ENCODE measurements around the gene ALDH1A1.
"Not testable (repeated sequence)": the region's sequence is repeated elsewhere in the genome, so short reads cannot be mapped to it uniquely, and the experiment has no call there.

The ALDH1A1 gene

DNA sequence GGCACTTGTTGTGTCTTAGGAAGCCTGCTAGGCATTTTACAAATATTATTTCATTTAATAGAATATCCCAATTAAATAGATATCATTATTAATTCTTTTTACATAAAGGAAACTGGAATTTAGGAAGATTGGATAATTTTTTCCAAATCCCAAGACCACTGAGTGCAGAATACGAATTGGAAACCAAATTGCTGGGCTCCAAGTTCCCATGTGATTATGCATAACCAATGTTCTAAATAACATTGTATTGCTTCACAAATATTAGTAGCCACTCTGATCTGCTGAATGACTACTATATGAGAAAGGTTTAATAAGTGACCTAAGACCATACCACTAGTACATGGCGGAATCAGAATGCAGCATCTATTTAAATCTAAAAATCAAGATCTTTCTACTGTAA is 57.7 kb downstream of the ALDH1A1 start:
- no peak for DNase-seq (ENCODE audit: low read depth)

- no peak for DNase-seq (ENCODE audit: low read depth)
These were observed 58.5 kb downstream of the ALDH1A1 start for GRCh38 chr9:72894342-72894741.

- no peak for DNase-seq (ENCODE audit: low read depth)
These were observed 59.4 kb downstream of the ALDH1A1 start for GRCh38 chr9:72893437-72893836.

GRCh38 chr9:72891043-72891442 is 61.8 kb downstream of the ALDH1A1 start:
- no peak for DNase-seq (ENCODE audit: low read depth)

GRCh38 chr9:72888943-72889342 is 63.9 kb downstream of the ALDH1A1 start:
- DNase-seq (ENCODE audit: low read depth) = no peak

GRCh38 chr9:72888067-72888466 is 64.8 kb downstream of the ALDH1A1 start:
- no peak for DNase-seq (ENCODE audit: low read depth)

DNA sequence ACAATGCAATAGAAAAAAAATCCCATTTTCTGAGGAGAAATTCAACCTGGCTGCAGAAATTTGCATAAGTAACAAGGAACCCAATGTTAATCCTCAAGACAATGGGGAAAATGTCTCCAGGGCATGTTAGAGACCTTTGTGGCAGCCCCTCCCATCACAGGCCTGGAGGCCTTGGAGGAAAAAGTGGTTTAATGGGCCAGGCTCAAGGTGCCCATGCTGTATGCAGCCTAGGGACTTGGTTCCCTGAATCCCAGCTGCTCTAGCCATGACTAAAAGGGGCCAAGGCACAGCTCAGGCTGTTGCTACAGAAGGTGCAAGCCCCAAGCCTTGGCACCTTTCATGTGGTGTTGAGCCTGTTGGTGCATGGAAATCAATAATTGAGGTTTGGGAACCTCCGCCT is 66.5 kb downstream of the ALDH1A1 start:
- no peak for DNase-seq (ENCODE audit: low read depth)

- DNase-seq (ENCODE audit: low read depth) = no peak
These were observed 68.3 kb downstream of the ALDH1A1 start for GRCh38 chr9:72884508-72884907.

DNA sequence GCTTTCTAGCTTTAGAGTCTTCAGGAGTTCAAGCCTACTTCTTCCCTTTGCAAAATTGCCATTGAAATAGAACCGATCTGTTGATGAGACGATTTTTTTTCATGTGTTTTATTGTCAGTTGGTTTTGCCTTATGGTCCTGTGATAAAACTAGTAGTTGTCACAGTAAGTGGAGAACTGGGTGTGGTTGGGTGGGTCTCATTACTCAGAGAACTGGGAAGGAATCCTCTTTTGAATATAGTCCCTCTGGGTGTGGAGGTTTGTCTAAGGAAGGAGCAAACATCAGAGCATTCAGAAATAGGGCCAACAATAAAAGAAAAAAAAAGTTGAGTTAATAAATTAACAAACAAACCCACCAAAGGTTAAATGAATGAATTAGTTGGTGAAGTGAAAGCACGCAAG is 69.0 kb downstream of the ALDH1A1 start:
- no peak for DNase-seq (ENCODE audit: low read depth)

DNA sequence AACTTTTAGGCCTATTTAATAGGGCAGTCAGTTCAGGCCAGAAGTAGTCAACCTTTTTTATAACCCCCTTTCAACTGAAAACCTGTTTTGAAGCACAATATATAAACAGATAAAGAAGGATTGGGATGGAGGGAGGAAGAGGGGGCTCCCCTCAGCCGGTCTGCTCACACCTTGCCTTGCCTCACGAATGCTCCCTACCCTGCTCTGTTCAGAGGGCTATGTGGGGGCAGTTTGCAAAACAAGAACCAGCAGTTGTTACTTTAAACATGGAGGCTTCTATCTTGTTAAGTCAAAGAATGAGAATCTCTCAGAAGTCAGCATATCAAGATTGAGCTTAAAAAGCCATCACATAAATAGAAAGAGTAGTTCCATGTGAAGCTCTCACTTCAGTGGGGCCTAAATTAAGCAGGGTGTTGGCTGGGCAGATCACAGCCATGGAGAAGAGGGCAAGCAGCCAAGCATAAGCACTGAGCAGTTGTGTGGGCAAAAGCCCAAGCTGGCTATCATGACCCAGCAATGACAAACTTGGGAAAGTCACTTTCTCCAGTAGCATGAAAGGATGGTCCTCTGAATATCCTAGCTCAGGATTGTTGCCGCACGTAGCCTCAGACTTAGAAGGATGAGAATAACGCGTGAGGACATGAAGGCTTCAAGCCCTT is 70.6 kb downstream of the ALDH1A1 start:
- DNase-seq (ENCODE audit: low read depth) = no peak

- no peak for DNase-seq (ENCODE audit: low read depth)
These were observed 72.0 kb downstream of the ALDH1A1 start for GRCh38 chr9:72880821-72881220.

DNA sequence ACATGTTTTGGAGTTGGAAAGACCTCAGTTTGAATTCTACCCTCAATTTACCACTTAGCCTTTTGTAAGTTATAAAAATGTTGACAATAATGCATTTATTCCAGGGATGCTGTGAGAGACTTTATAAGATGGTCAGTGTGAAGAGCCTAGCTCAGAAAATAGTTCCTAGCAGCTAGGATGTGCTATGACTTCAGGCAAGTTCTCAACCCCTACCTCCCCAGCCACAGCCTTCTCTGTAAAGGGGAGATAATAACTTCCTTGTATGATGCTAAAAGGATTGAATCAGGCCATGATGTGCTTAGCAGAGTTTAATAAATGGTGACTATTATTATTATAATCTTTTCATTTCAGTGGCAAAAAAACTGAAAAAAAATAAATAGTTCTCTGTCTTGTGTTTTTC is 77.6 kb downstream of the ALDH1A1 start:
- no peak for DNase-seq (ENCODE audit: low read depth)

DNA sequence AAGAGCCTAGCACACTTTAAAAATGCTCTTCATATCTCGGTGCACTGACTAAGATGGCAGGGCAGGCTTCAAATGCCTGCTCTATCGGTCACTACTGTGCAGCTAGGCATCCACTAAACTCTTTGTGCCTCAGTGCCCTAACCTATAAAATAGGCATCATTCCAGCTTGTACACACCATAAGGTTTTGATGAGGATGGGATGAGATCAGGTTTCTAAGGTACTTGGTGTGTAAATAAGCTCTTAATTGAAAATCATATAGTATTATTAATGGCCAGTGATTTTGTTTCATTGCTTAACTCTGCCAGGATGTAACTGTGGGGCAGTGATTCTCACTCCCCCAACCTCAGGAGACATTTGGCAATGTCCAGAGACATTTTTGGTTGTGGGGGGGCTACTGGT is 78.5 kb downstream of the ALDH1A1 start:
- DNase-seq (ENCODE audit: low read depth) = no peak

- DNase-seq (ENCODE audit: low read depth) = no peak
These were observed 79.4 kb downstream of the ALDH1A1 start for GRCh38 chr9:72873456-72873855.

DNA sequence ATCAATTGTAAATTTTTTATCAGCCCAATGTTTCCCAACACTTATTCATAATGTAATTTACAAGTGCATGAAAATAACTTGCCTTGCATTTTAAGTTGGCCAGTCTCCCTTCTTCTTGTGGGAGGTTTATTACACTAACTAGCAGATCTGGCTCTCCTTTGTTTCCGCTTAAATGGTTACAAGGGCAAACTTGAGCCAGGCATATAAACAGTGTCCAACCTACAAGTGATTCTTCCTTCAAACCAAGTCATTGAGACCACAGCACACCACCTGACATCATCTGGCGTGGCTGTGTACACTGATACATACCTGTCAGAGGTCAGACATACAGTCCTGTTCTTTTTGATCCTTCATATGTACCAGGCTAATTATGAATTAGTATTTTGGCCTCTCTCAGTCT is 80.1 kb downstream of the ALDH1A1 start:
- no peak for DNase-seq (ENCODE audit: low read depth)

DNA sequence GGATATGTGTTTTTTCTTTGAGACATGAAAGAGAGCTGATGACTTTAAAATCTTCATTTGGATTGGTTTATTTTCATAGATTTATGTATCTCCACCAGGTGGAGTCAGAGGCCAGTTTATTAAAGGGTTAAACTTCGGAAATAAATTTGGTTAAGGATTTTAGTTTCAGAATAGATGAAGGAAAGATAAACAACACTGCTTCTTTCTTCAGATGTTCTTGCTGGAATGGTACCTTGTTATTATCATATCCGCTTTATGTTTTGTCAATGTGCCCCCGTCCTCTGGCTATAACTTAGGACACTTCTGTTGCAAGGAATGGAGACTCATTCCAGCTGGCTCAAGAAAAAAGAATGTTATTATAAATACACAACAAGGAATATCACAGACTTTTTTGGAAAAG is 81.2 kb downstream of the ALDH1A1 start:
- DNase-seq (ENCODE audit: low read depth) = no peak

- no peak for DNase-seq (ENCODE audit: low read depth)
These were observed 88.5 kb downstream of the ALDH1A1 start for GRCh38 chr9:72864327-72864726.

GRCh38 chr9:72863456-72864094 is 89.3 kb downstream of the ALDH1A1 start:
- DNase-seq (ENCODE audit: low read depth) = no peak

- DNase-seq (ENCODE audit: low read depth) = not testable (repeated sequence)
These were observed 90.1 kb downstream of the ALDH1A1 start for GRCh38 chr9:72862788-72863187.

GRCh38 chr9:72858089-72858912 is 94.6 kb downstream of the ALDH1A1 start:
- DNase-seq (ENCODE audit: low read depth) = no peak

DNA sequence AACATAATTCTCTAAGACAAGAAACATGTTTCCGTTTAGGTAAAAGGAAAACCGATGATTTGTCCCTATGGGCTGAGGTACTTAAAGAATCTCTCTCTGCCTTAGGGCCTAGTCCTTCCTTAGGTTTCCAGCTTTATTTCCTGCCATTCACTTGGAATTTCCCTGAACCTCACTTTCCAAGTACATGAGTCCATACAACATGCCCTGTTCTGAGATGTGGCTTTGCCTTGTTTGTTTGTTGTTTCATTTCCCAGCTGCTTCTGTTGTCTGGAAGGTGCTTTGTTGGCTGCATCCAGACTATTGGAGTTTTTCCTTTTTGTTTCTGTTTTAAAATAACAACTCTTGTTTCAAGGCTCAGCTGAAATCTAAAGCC is 95.2 kb downstream of the ALDH1A1 start:
- DNase-seq (ENCODE audit: low read depth) = no peak

- no peak for DNase-seq (ENCODE audit: low read depth)
These were observed 95.8 kb downstream of the ALDH1A1 start for GRCh38 chr9:72856972-72857623.
